ENCODE data around the gene GPR132.

Gene GPR132

GRCh38 chr14:105015905-105016304 lies 49.3 kb downstream of the GPR132 start:
- no peak for DNase-seq

- DNase-seq = peak in 1 of 2 donors; percentile 33
These were observed 50.0 kb downstream of the GPR132 start for GRCh38 chr14:105015242-105015641.

GRCh38 chr14:105014631-105015030 lies 50.6 kb downstream of the GPR132 start:
- DNase-seq = no peak

GRCh38 chr14:105014032-105014431 lies 51.2 kb downstream of the GPR132 start:
- no peak for DNase-seq

GRCh38 chr14:105013150-105013785 lies 52.0 kb downstream of the GPR132 start:
- no peak for DNase-seq

GRCh38 chr14:105012171-105012985 lies 52.9 kb downstream of the GPR132 start:
- peak in 1 of 2 donors; percentile 9 for DNase-seq

- DNase-seq = no peak
These were observed 53.8 kb downstream of the GPR132 start for GRCh38 chr14:105011312-105011990.

- no peak for DNase-seq
These were observed 54.3 kb downstream of the GPR132 start for GRCh38 chr14:105010891-105011291.

- no peak for DNase-seq
These were observed 55.1 kb downstream of the GPR132 start for GRCh38 chr14:105010106-105010505.

- no peak for DNase-seq
These were observed 57.5 kb downstream of the GPR132 start for GRCh38 chr14:105007593-105008264.

GRCh38 chr14:105006831-105007592 lies 58.2 kb downstream of the GPR132 start:
- DNase-seq = no peak

GRCh38 chr14:105005929-105006830 lies 59.0 kb downstream of the GPR132 start:
- DNase-seq = no peak

GRCh38 chr14:105005329-105005928 lies 59.8 kb downstream of the GPR132 start:
- DNase-seq = no peak

All from CD4-positive, alpha-beta T cell treated with Interleukin-1 beta for 1 hour (primary cell).